AG09309 (cell line): ENCODE data around the gene OTUD1.

ENCODE experiments used
- DNase-seq: peaks from one replicate; pipeline ENCODE4 v3.0.0-alpha.2; 2010; ENCODE audit warnings: low read depth
- H3K4me3 ChIP-seq: 2 replicates; pipeline ENCODE4 v1.5.1; 2011; ENCODE audit warnings: mild to moderate bottlenecking, low read depth, low read length, moderate library complexity; ENCODE audit not compliant: control insufficient read depth
- TF ChIP-seq, protein P1 (sequence below): IDR thresholded peaks from 2 replicates; pipeline ENCODE4 v1.5.1; 2011; ENCODE audit warnings: mild to moderate bottlenecking, low read depth, low read length, inconsistent platforms; ENCODE audit not compliant: insufficient read depth, control insufficient read depth; ENCODE audit errors: missing control alignments

OTUD1 gene

DNA sequence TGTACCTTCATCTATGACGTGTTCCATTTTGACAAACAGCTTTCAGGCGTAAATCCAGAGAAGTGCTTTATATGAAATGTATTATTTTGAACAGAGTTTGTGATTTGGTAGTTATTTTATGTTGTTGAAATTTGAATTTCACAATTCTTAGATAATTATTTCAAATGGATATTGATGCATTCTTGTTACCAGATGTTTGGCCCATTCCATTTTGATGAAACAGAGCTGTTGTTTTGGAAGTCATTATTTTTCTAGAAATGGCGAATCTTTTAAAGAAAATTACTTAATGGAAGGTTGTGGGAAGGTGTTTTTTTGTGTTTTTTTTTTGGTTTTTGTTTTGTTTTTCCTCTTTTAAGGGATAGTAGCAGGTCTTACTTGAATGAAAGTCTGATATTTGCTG lies 2.4 kb downstream of the OTUD1 start:
- TF ChIP-seq, protein P1, sequence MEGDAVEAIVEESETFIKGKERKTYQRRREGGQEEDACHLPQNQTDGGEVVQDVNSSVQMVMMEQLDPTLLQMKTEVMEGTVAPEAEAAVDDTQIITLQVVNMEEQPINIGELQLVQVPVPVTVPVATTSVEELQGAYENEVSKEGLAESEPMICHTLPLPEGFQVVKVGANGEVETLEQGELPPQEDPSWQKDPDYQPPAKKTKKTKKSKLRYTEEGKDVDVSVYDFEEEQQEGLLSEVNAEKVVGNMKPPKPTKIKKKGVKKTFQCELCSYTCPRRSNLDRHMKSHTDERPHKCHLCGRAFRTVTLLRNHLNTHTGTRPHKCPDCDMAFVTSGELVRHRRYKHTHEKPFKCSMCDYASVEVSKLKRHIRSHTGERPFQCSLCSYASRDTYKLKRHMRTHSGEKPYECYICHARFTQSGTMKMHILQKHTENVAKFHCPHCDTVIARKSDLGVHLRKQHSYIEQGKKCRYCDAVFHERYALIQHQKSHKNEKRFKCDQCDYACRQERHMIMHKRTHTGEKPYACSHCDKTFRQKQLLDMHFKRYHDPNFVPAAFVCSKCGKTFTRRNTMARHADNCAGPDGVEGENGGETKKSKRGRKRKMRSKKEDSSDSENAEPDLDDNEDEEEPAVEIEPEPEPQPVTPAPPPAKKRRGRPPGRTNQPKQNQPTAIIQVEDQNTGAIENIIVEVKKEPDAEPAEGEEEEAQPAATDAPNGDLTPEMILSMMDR, result no peak
- H3K4me3 ChIP-seq, result no peak overlapping the region
- DNase-seq, result no peak

DNA sequence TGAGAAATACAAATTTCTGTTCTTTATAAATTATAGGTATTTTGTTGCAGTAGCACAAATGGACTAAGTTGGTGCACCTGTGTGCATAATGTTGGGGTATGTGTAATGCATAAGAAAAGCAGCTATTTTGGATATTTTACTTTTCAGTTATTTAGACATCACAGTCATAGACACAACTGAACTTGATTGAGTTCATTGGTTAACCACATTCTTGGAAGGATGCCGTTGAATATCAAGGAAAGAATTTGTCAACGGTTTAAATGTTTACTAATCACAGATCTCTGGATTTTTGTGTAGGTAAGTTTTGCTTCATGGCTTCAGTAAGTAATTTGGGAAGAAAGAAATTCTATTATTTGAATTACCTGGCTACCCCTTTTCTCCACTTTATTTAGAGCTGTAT lies 4.1 kb downstream of the OTUD1 start:
- H3K4me3 ChIP-seq, result no peak overlapping the region
- DNase-seq, result no peak
- TF ChIP-seq, protein P1, result no peak

DNA sequence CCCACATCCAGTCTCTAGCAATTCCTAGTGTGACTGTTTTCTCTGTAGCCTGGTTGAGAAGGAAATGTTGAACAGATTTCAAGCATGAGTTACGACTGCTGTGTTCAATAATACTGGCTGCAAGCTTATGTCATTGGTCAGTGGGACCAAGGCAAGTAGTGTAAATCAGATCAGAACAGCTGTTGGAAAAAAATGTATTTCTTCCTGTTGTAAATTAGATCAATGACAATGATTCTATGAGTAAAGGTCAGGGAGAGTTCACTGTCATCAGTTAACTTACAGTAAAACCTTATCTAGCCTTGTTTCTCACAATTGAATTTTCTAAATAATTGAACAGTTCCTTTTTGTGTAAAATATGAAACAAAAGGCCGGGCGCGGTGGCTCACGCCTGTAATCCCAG lies 6.7 kb downstream of the OTUD1 start:
- TF ChIP-seq, protein P1, result no peak
- H3K4me3 ChIP-seq, result no peak overlapping the region
- DNase-seq, result no peak

DNA sequence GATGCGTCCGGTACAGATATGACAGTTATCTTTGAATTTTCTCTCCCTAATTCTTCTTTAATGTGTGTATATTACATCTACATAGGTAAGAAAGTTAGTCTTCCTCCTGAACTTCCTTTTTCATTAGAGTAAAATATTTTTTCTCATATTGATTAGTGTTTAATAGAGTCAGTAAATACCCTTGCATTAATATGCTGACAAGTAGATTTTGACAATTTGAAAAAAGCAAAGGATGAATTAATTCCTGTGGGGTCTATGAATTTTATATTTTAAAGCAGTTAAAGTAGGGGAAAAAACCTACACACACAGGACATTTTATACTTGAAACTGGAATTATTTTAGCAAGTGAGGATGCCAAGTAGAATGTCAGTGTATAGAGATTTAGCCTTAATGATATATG lies 9.4 kb downstream of the OTUD1 start:
- TF ChIP-seq, protein P1, result no peak
- DNase-seq, result no peak
- H3K4me3 ChIP-seq, result no peak overlapping the region

DNA sequence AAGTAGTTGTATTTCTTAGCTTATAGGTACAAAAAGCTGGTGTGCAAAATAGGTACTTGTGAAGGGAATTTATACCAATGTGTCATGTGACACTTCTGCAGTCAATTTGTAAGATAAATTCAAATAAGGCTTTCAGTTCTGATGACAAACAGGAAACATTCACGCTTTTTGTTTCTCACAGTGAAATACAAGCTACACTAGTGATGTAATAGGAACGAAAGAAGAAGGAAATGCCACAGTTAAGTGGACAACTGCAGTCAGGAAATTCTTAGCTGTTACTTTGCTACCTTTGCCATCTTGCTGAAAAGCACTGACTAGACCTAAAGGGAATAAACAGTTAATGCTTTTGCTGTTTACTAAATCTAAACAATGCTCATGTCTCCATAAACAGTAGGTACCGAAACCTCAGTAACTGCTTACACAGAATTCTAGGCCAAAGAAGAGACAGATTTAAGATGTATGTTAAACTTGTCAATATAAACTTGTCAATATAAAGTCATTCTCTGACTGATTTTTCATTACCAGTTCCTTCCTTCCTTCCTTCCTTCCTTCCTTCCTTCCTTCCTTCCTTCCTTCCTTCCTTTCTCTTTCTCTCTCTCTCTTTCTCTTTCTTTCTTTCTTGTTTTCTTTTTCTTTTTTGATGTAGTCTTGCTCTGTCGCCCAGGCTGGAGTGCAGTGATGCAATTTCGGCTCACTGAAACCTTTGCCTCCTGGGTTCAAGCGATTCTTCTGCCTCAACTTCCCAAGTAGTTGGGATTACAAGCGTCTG lies 10.1 kb downstream of the OTUD1 start:
- no peak for DNase-seq
- TF ChIP-seq, protein P1, result no peak
- H3K4me3 ChIP-seq, result no peak overlapping the region

DNA sequence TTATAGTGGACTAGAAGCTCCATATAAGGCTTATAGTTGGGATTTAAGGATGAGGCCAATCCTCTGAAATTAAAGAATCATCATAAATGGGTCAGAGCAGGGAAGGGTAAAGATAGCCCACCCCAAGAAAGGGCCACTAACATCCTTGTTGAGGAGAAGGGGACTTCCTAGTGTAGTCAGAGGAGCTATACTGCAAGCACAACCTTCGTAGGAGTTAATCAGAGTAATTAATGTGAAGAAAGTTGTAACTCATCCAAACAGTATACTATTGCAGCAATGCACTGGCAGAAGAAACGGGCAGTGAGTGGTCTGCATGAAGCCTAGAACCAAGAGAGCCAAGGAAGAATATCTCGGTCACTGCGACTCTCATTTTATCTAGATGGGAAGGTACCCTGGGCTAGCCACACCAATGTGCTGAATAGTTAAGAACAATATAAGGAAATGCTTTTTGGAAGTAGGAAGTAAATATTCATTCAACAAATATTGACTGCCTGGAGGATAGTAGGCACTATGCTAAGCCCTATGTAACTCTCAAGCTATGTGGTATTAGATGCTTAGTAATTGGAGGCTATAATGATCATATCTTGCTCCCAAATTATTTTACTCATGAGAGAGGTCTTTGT lies 13.3 kb downstream of the OTUD1 start:
- H3K4me3 ChIP-seq, result no peak overlapping the region
- TF ChIP-seq, protein P1, result no peak
- no peak for DNase-seq

DNA sequence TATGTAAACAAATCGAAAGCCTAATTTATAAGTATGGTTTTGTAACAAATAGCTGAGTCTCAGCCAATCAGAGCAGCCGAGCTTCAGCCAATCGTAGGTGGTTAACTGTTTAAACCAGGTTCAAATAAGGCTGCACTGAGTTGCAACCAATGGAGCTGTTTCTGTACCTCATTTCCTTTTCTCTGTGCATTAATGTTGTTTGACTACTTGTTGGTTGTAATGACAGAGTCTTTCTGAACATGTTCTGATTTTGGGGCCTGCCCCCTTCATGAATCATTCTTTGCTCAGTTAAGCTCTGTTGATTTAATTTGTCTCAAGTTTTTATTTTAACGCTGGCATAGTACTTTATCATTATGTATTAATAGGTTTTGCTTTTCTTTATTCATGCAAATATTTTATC lies 14.6 kb downstream of the OTUD1 start:
- TF ChIP-seq, protein P1, result no peak
- no peak overlapping the region for H3K4me3 ChIP-seq
- DNase-seq, result no peak
